ENCODE measurements around the gene FHOD3.

Gene FHOD3

DNA sequence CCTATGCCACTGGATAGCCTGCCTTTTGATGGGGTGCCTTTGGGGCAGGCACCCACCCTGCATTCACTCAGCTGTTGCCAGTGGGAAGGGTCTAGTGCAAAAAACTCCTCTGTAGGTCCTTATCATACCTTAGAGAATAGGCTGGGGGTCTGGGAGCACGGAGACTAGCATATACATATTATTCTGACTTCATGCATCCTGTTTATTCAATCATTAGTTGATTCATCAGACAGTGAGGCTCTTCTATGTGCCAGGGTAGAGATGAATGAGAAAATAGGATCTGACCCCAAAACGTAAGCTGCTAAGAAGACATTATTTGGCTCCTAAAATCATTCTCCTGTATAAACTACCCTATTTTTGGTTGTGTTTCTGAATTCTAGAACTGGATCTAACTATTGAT is 378.0 kb downstream of the FHOD3 start:
- H3K4me3 ChIP-seq (ENCODE audit: low read length): no peak overlapping the region

DNA sequence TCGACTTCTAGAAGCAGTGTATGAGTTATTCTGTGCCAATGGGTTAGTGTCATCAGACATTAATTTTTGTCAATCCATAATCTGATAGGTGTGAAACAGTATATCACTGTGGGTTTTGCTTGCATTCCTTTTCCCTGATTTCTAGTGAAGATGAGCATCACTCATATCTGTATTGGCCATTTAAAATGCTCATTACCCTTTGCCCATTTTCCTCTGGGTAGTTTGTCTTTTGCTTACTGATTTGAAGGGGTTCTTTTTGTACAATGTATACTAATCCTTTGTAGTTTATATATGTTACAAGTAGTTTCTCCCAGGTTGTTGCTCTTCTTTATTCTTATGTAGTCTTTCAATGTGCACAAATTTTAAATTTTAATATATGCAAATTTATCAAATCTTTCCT is 379.1 kb downstream of the FHOD3 start:
- TF ChIP-seq, protein P1, sequence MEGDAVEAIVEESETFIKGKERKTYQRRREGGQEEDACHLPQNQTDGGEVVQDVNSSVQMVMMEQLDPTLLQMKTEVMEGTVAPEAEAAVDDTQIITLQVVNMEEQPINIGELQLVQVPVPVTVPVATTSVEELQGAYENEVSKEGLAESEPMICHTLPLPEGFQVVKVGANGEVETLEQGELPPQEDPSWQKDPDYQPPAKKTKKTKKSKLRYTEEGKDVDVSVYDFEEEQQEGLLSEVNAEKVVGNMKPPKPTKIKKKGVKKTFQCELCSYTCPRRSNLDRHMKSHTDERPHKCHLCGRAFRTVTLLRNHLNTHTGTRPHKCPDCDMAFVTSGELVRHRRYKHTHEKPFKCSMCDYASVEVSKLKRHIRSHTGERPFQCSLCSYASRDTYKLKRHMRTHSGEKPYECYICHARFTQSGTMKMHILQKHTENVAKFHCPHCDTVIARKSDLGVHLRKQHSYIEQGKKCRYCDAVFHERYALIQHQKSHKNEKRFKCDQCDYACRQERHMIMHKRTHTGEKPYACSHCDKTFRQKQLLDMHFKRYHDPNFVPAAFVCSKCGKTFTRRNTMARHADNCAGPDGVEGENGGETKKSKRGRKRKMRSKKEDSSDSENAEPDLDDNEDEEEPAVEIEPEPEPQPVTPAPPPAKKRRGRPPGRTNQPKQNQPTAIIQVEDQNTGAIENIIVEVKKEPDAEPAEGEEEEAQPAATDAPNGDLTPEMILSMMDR (conservative IDR thresholded peaks at IDR 0.05; ENCODE audit: low read length): no peak
- H3K4me3 ChIP-seq (ENCODE audit: low read length): no peak overlapping the region

More for the DNA sequence above, 378.0 kb downstream of the FHOD3 start:
- TF ChIP-seq, protein P1 (conservative IDR thresholded peaks at IDR 0.05; ENCODE audit: low read length): no peak
- no peak for DNase-seq (ENCODE audit: low read depth)

GRCh38 chr18:36680042-36680441 is 382.5 kb downstream of the FHOD3 start:
- TF ChIP-seq, protein P1 (conservative IDR thresholded peaks at IDR 0.05; ENCODE audit: low read length): no peak
- H3K4me3 ChIP-seq (ENCODE audit: low read length): no peak overlapping the region
- no peak for DNase-seq (ENCODE audit: low read depth)

More for the DNA sequence above, 379.1 kb downstream of the FHOD3 start:
- no peak for DNase-seq (ENCODE audit: low read depth)

GRCh38 chr18:36685580-36685979 is 388.1 kb downstream of the FHOD3 start:
- TF ChIP-seq, protein P1 (conservative IDR thresholded peaks at IDR 0.05; ENCODE audit: low read length): no peak
- no peak overlapping the region for H3K4me3 ChIP-seq (ENCODE audit: low read length)
- no peak for DNase-seq (ENCODE audit: low read depth)

GRCh38 chr18:36688020-36688965 is 390.8 kb downstream of the FHOD3 start:
- H3K4me3 ChIP-seq (ENCODE audit: low read length): no peak overlapping the region
- TF ChIP-seq, protein P1 (conservative IDR thresholded peaks at IDR 0.05; ENCODE audit: low read length): peak; percentile 100
- DNase-seq (ENCODE audit: low read depth): peak; percentile 68

DNA sequence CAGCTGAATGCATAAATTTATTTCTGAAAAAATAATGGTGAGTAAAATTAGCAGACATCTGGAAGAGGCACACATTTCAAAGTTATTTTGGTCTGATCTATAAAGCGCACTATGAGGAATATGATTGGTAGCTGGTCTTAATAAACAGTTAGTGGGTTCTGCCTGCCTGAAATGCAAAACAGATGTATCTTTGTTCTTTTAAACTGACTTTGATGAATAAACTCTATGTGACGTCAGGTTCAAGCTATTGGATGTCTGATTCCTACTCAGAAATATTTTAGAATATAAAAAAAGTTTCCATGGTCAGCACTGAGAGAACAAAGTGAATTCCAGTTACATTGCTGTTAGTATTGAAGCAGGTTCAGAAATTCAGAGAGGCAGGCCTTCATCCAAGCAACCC is 394.9 kb downstream of the FHOD3 start:
- peak overlapping the region; percentile 70 for H3K4me3 ChIP-seq (ENCODE audit: low read length)
- DNase-seq (ENCODE audit: low read depth): peak; percentile 93
- TF ChIP-seq, protein P1 (conservative IDR thresholded peaks at IDR 0.05; ENCODE audit: low read length): no peak

- H3K4me3 ChIP-seq (ENCODE audit: low read length): peak overlapping the region; percentile 70
- peak; percentile 65 for DNase-seq (ENCODE audit: low read depth)
- TF ChIP-seq, protein P1 (conservative IDR thresholded peaks at IDR 0.05; ENCODE audit: low read length): no peak
These were observed 395.4 kb downstream of the FHOD3 start for GRCh38 chr18:36692921-36693332.
